Fibroblast of mammary gland (primary cell): ENCODE results near the gene DEGS1.

Experiments
- DNase-seq: peaks from one replicate; pipeline ENCODE4 v3.0.0-alpha.2; 2010; ENCODE audit warnings: low read depth
- H3K4me3 ChIP-seq: 2 replicates; pipeline ENCODE4 v1.5.1; 2011; ENCODE audit warnings: low read depth, mild to moderate bottlenecking, low read length, moderate library complexity; ENCODE audit not compliant: control insufficient read depth
- CTCF ChIP-seq: conservative IDR thresholded peaks from 2 replicates; pipeline ENCODE4 v1.5.1; 2011; ENCODE audit warnings: low read depth, low read length, inconsistent platforms; ENCODE audit not compliant: control insufficient read depth, insufficient read depth

The DEGS1 gene

GRCh38 chr1:224212618-224213061, 29.6 kb downstream of the DEGS1 start:
- H3K4me3 ChIP-seq = no peak overlapping the region

GRCh38 chr1:224213438-224214119, 30.5 kb downstream of the DEGS1 start:
- TF ChIP-seq CTCF = no peak
- no peak overlapping the region for H3K4me3 ChIP-seq
- DNase-seq = no peak

More at GRCh38 chr1:224212618-224213061, 29.6 kb downstream of the DEGS1 start:
- DNase-seq = peak; percentile 15
- TF ChIP-seq CTCF = no peak

- DNase-seq = no peak
- no peak overlapping the region for H3K4me3 ChIP-seq
- TF ChIP-seq CTCF = no peak
Observed at GRCh38 chr1:224216382-224216781, 33.3 kb downstream of the DEGS1 start.

GRCh38 chr1:224217655-224218623, 34.9 kb downstream of the DEGS1 start:
- no peak overlapping the region for H3K4me3 ChIP-seq
- no peak for TF ChIP-seq CTCF
- DNase-seq = no peak

GRCh38 chr1:224219011-224219611, 36.1 kb downstream of the DEGS1 start:
- H3K4me3 ChIP-seq = no peak overlapping the region
- TF ChIP-seq CTCF = no peak
- no peak for DNase-seq

- DNase-seq = no peak
- H3K4me3 ChIP-seq = no peak overlapping the region
- TF ChIP-seq CTCF = no peak
Observed at GRCh38 chr1:224219612-224220059, 36.6 kb downstream of the DEGS1 start.
